IgD-negative memory B cell (primary cell): ENCODE data around the gene PCDH20. TPM values are rescaled to one million over a fixed set of nuclear protein-coding genes. Genes with fewer than 3 reads are reported as not detected.
"Not testable (repeated sequence)": the region's sequence is repeated elsewhere in the genome, so short reads cannot be mapped to it uniquely, and the experiment has no call there.

ENCODE experiments used
- H3K27ac Mint-ChIP-seq, 3 donors: one replicate each; pipeline ENCODE4 v1.8.0; 2020 to 2022; ENCODE audit warnings: mild to moderate bottlenecking in 3 of 3, mixed read lengths in 3 of 3, moderate library complexity in 1 of 3
- H3K27me3 Mint-ChIP-seq: one replicate; pipeline ENCODE4 v1.8.0; 2021; ENCODE audit warnings: mixed read lengths
- H3K36me3 Mint-ChIP-seq: one replicate; pipeline ENCODE4 v1.8.0; 2020; ENCODE audit warnings: mild to moderate bottlenecking, mixed read lengths
- H3K4me1 Mint-ChIP-seq, 3 donors: one replicate each; pipeline ENCODE4 v1.8.0; 2020 to 2022; ENCODE audit warnings: mixed read lengths in 3 of 3, mild to moderate bottlenecking in 1 of 3
- H3K4me3 Mint-ChIP-seq, 4 donors: one replicate each; pipeline ENCODE4 v1.8.0; 2020 to 2022; ENCODE audit warnings: mild to moderate bottlenecking in 4 of 4, mixed read lengths in 4 of 4, moderate library complexity in 3 of 4
- H3K9me3 Mint-ChIP-seq, 3 donors: one replicate each; pipeline ENCODE4 v1.8.0; 2020 to 2021; ENCODE audit warnings: mixed read lengths in 3 of 3, mild to moderate bottlenecking in 1 of 3
- polyA plus RNA-seq: library from polyadenylated mRNA; unstranded; fragments of 300-500 nt; fragmentation: Illumina TruSeq; gene quantifications from one replicate; pipeline ENCODE4 v1.2.3, GENCODE V29; 2021

The PCDH20 gene
- polyA plus RNA-seq, 1 donor from 2014 or later = not detected

- H3K4me3 Mint-ChIP-seq = no peak overlapping the region
- H3K9me3 Mint-ChIP-seq = peaks cover 0 to 12% (median 9%) of the 10 kb centered on the region in 3 donors
- no peaks in the 10 kb centered on the region for H3K4me1 Mint-ChIP-seq
- H3K27me3 Mint-ChIP-seq = no peaks in the 10 kb centered on the region
- H3K36me3 Mint-ChIP-seq = no peaks in the 10 kb centered on the region
- no peak overlapping the region for H3K27ac Mint-ChIP-seq
These were observed 19.5 kb downstream of the PCDH20 start for GRCh38 chr13:61396121-61396520.

GRCh38 chr13:61391426-61391825 is 24.2 kb downstream of the PCDH20 start:
- Mint-ChIP-seq H3K4me3 (no peak overlapping the region), H3K27me3 (no peaks in the 10 kb centered on the region), H3K9me3 (peaks cover 1 to 9% (median 4%) of the 10 kb centered on the region in 3 donors), H3K36me3 (no peaks in the 10 kb centered on the region), H3K4me1 (no peaks in the 10 kb centered on the region), H3K27ac (no peak overlapping the region)

GRCh38 chr13:61387694-61388093 is 28.0 kb downstream of the PCDH20 start:
- Mint-ChIP-seq H3K27me3 (no peaks in the 10 kb centered on the region), H3K9me3 (peaks cover 0 to 4% (median 4%) of the 10 kb centered on the region in 3 donors), H3K4me1 (no peaks in the 10 kb centered on the region), H3K36me3 (no peaks in the 10 kb centered on the region), H3K4me3 (no peak overlapping the region), H3K27ac (no peak overlapping the region)

GRCh38 chr13:61383111-61383510 is 32.5 kb downstream of the PCDH20 start:
- Mint-ChIP-seq H3K27ac (no peak overlapping the region), H3K36me3 (no peaks in the 10 kb centered on the region), H3K4me3 (no peak overlapping the region), H3K9me3 (peaks cover 2 to 3% (median 3%) of the 10 kb centered on the region in 3 donors), H3K4me1 (no peaks in the 10 kb centered on the region), H3K27me3 (no peaks in the 10 kb centered on the region)

- Mint-ChIP-seq H3K4me3 (no peak overlapping the region), H3K36me3 (no peaks in the 10 kb centered on the region), H3K27ac (no peak overlapping the region), H3K27me3 (no peaks in the 10 kb centered on the region), H3K4me1 (no peaks in the 10 kb centered on the region), H3K9me3 (peaks cover 0 to 11% (median 2%) of the 10 kb centered on the region in 3 donors)
These were observed 45.1 kb downstream of the PCDH20 start for GRCh38 chr13:61370520-61370919.

GRCh38 chr13:61364690-61365089 is 51.0 kb downstream of the PCDH20 start:
- H3K27me3 Mint-ChIP-seq, H3K4me1 Mint-ChIP-seq, H3K27ac Mint-ChIP-seq, H3K9me3 Mint-ChIP-seq, H3K4me3 Mint-ChIP-seq, H3K36me3 Mint-ChIP-seq: not testable (repeated sequence)

GRCh38 chr13:61362522-61362921 is 53.1 kb downstream of the PCDH20 start:
- no peak overlapping the region for H3K4me3 Mint-ChIP-seq
- no peaks in the 10 kb centered on the region for H3K4me1 Mint-ChIP-seq
- H3K27me3 Mint-ChIP-seq = no peaks in the 10 kb centered on the region
- no peak overlapping the region for H3K27ac Mint-ChIP-seq
- H3K36me3 Mint-ChIP-seq = no peaks in the 10 kb centered on the region
- H3K9me3 Mint-ChIP-seq = peaks cover 2 to 5% (median 2%) of the 10 kb centered on the region in 3 donors
